Measurements from ENCODE around the gene SMO.
"Not testable (repeated sequence)": the region's sequence is repeated elsewhere in the genome, so short reads cannot be mapped to it uniquely, and the experiment has no call there.

The SMO gene

DNA sequence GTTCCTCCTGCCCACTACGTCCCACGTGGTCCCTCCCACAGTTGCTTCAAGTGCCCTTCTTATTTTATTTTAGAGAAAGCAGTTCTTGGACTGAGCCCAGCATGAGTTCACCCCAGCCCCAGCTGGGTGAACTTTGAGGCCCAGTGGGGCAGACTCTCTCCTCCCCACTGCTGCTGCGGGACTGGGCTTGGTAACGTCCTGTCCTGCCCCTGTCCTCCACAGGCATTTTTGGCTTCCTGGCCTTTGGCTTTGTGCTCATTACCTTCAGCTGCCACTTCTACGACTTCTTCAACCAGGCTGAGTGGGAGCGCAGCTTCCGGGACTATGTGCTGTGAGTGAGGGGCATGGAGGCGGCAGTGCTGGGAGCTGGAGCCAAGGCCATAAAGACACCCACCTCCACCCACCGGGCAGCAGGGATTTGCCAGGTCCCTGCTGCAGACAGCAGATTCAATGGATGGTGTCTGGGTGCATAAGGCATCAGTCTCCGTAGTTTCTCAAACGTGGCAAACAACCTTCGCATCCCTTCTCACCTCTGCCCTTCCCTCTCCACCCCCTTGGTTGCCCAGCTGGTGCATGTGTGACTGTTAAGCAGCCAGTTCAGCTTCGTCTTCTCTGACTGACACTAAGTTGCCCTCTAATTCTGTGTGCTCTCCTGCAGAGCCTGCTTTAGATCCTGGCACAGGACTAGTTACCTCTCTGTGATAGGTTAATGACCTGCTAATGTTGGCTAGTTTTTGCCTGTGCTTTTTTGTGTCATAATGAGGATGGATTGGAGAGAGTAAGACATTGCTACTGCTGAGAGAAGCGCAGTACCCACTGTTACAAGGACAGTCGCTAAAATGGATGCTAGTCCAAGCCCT lies 20.9 kb downstream of the SMO start:
- DNase-seq (ENCODE audit: low read depth) = no peak

DNA sequence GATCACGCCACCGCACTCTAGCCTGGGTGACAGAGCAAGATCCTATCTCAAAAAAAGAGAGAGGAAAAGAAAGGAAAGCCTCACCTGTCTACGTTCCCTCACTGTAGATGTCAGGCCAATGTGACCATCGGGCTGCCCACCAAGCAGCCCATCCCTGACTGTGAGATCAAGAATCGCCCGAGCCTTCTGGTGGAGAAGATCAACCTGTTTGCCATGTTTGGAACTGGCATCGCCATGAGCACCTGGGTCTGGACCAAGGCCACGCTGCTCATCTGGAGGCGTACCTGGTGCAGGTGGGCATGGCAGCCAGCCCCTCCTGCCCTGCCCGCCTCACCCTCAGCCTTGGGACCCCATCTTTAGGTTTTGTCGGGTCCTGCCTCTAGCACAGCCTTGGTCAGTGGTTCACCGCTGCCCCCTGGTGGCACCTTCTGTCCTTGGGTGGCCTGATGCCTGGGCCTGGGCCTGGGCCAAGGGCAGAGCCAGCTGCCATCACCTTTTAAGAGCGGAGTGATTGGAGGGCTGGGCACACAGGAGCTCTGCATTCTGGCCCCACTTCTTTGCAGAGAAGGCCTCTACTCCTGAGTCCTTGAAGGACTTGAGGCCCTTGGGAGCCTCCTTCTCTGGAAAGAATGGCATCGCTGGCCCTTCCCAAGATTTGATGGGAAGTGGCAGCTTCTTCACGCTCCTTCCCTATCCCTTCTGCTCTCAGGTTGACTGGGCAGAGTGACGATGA lies 22.0 kb downstream of the SMO start:
- no peak for DNase-seq (ENCODE audit: low read depth)

DNA sequence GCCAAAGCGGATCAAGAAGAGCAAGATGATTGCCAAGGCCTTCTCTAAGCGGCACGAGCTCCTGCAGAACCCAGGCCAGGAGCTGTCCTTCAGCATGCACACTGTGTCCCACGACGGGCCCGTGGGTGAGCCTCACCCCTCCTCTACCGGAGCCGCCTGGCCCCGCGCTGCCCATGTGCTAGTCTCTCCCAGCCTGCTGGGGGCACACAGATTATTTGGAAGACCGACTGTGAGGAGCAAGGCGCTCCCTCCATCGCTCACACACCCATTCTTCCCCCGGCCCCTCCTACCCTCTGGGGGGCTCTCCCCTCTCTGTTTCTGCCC lies 22.5 kb downstream of the SMO start:
- no peak for DNase-seq (ENCODE audit: low read depth)

DNA sequence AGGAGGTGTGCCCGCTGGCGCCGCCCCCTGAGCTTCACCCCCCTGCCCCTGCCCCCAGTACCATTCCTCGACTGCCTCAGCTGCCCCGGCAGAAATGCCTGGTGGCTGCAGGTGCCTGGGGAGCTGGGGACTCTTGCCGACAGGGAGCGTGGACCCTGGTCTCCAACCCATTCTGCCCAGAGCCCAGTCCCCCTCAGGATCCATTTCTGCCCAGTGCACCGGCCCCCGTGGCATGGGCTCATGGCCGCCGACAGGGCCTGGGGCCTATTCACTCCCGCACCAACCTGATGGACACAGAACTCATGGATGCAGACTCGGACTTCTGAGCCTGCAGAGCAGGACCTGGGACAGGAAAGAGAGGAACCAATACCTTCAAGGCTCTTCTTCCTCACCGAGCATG lies 23.7 kb downstream of the SMO start:
- DNase-seq (ENCODE audit: low read depth) = no peak

GRCh38 chr7:129212596-129212995 lies 24.2 kb downstream of the SMO start:
- no peak for DNase-seq (ENCODE audit: low read depth)

DNA sequence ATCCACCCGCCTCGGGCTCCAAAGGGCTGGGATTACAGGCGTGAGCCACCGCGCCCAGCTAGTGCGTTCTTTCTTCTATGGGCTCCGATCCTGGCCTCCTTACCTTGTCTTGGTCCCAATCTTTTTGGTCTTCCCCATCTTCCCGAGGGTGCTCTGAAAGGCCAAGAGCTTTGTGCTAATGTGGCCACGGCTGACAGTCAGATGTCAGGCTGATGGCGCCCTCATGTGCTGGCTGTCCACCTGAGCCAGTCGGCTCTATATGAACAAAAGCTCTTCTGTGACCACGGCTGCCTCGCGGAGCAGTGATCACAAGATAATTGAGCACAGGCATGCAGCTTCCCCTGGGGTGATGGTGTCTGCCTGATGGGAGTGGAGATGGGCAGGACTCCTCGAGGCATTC lies 25.4 kb downstream of the SMO start:
- DNase-seq (ENCODE audit: low read depth) = no peak

GRCh38 chr7:129215691-129216090 lies 27.3 kb downstream of the SMO start:
- not testable (repeated sequence) for DNase-seq (ENCODE audit: low read depth)

- not testable (repeated sequence) for DNase-seq (ENCODE audit: low read depth)
Observed at GRCh38 chr7:129216101-129216715, 27.8 kb downstream of the SMO start.

GRCh38 chr7:129216821-129217416 lies 28.5 kb downstream of the SMO start:
- DNase-seq (ENCODE audit: low read depth) = not testable (repeated sequence)

DNA sequence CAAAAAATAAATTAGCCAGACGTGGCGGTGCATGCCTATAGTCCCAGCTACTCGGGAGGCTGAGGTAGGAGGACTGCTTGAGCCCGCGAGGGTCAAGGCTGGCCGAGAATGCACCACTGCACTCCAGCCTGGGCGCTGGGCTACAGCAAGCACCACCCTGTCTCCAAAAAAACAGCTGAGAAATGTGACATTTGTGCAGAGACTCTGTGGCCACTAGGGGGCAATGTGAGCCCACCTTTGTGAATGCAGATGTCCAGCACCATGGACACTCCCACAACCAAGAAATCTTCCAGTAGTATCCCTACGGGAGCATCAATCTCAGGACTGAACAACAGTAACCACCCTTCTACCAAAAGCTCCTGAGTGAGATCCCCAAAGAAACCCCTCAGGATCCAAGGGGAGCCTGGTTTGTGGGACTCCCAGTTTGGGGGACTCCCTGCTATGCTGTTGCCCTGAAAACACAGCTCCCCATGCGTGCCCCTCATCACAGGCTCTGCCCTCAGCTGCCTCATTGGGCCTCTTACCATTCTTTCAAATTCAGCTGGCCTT lies 30.2 kb downstream of the SMO start:
- peak; percentile 63 for DNase-seq (ENCODE audit: low read depth)

DNA sequence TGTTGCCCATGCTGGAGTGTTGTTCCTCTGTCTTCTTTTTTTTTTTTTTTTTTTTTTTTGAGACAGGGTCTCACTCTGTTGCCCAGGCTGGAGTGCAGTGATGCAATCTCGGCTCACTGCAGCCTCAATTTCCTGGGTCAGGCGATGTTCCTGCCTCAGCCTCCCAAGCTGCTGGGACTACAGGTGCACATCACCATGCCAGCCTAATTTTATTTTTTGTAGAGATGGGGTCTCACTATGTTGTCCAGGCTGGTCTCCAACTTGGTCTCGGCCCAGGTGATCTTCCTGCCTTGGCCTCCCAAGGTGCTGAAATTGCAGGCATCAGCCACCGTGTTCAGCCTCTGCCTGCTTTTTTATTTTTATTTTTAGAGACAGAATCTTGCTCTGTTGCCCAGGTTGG lies 30.7 kb downstream of the SMO start:
- DNase-seq (ENCODE audit: low read depth) = not testable (repeated sequence)

GRCh38 chr7:129222064-129222463 lies 33.6 kb downstream of the SMO start:
- no peak for DNase-seq (ENCODE audit: low read depth)

GRCh38 chr7:129224251-129225205 lies 36.1 kb downstream of the SMO start, which contains the start of gene AHCYL2:
Gene AHCYL2, plus strand, starts transcription at chr7:129225030.
- DNase-seq (ENCODE audit: low read depth) = peak; percentile 95

- DNase-seq (ENCODE audit: low read depth) = no peak
Observed at GRCh38 chr7:129225206-129225930, 36.9 kb downstream of the SMO start.

DNA sequence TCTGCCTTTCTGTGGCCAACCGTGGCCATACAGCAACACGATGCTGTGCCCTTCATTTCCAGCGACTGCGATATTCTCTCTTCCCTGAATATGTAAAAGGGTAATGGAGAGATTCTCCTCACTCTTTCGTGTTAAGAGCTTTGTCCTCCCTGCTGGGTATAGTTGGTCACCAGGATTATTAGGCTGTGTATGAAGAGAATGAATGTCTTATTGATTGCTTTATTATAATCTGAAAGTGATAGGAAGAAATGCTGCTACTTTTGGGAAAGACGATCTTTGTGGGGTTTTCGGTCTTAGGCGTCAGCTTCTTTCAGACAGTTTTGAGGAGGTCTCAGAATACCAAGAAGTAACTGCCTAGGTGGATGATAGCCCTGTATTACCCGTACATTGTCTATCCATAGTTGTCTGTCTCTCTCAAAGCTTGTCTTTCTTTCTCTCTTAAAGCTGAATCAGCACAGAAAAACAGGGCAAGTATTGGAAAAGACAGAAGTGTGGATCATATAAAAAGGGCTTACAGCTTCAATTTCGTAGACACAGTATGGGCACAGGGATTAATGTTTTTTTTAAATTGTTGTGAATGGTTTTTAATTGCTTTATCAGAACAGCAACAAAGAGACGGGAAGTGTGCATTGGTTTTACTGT lies 37.6 kb downstream of the SMO start:
- DNase-seq (ENCODE audit: low read depth) = no peak

DNA sequence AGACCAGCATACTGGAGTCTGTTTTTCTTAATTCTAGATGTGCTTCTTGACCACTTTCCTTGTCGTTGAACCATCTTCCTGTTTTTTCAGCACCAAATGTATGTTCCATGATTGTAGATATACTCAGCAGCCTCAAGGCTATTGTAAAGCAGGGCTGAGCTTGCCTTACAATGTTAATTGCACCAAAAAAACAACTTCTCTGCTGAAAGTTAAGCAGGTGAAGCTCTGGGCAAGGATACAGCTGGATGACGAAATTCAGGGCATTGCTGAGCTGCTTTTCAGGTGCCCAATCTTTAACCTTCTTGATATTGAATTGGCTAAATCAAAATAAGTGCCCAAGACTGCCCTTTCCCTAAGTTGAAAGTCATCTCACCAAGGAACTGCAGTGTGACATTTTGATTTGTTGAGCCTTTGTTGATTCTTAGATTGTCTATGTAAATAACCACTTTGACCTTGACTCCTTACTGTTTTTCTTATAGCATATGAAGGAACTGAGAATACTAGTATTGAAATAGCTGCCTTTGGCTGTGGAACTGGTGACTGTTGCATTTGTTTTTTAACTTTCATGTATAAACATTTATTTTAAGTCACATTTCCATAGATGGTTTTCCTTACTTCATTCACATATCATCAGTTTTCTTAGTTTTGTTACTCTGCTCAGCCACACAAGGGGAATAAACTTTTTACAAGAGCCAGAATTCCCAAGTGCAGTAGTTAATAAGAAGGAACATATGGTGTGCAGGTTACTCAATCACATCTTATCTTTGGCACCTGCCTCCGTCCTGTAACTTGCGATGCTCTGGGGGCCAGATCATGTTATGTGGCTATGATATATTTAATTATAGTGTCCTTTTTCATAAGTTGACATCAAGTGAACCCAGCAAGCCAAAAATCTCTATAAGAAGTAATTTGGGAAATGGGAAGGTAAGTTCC lies 39.5 kb downstream of the SMO start:
- DNase-seq (ENCODE audit: low read depth) = no peak

DNA sequence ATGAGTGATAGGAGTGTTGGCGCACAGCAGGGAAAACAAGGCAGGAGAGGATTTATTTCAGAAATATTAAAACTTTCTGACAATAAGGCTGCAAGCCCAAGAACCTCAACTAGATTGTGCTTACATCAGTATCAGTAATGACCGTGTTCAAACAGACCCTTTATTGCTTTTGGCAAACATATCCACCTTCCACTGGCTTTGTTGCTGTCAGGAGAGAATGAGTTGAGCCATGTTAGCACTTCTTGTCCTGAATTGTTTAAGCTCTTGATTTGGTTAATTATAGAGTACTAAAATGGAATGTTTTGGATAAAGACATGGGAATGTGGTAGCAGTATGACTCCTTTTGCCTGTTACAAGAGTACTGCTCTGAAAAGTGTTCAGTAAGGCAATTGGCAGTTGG lies 40.2 kb downstream of the SMO start:
- no peak for DNase-seq (ENCODE audit: low read depth)

DNA sequence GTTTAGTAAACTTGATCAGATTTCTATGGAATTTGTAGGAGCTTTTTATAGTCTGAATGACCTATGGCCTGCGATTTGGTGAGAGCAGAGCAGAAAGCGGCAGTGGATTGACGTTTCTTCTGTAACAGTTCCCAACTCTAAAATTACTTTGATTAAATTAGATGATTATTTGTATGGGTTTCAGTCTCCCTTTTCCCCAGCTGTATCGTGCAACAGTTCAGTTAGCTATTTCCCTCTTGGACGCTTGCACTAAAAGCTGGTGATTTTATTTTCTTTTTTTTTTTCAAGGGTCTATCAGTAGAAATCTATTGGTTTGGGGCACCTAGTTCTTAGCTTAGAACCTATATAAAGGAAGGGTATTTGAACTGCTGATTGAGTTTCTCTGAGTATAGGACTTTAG lies 43.2 kb downstream of the SMO start:
- no peak for DNase-seq (ENCODE audit: low read depth)

DNA sequence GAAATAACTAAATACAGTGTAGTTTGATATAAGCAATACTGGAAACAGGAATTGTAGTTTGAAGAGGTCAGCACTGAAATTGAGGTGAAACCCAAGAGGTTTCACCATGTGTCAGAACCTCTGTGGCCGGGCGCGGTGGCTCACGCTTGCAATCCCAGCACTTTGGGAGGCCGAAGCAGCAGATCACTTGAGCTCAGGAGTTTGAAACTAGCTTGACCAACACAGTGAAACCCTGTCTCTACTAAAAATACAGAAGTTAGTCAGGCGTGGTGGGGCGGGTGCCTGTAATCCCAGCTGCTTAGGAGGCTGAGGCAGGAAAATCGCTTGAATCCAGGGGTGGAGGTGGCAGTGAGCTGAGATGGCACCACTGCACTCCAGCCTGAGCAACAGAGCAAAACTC lies 50.1 kb downstream of the SMO start:
- no peak for DNase-seq (ENCODE audit: low read depth)
